ENCODE results near the gene KDM3B. TPM values are rescaled to one million over a fixed set of nuclear protein-coding genes. Genes with fewer than 3 reads are reported as not detected.

Gene KDM3B
- total RNA-seq, 1 donor from 2014 or later = 80.2 TPM

DNA sequence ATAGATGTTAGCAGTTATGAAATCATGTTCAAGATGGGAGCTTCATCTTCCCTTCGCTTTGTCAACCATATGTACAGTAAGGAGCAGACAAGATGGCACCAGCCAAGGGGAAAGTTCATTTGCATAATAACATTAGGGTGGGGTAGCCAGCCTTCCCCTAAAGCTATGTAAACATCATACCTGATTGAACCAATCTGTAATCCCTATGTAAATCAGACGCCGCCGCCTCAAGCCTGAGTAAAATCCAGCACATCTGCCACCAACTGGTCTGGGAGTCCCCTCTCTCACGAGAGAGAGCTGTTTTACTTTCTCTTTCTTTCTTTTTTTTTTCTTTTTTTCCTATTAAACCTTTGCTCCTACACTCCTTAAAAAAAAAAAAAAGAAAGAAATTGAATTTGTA, 55.5 kb downstream of the KDM3B start:
- peak; percentile 31 for DNase-seq

DNA sequence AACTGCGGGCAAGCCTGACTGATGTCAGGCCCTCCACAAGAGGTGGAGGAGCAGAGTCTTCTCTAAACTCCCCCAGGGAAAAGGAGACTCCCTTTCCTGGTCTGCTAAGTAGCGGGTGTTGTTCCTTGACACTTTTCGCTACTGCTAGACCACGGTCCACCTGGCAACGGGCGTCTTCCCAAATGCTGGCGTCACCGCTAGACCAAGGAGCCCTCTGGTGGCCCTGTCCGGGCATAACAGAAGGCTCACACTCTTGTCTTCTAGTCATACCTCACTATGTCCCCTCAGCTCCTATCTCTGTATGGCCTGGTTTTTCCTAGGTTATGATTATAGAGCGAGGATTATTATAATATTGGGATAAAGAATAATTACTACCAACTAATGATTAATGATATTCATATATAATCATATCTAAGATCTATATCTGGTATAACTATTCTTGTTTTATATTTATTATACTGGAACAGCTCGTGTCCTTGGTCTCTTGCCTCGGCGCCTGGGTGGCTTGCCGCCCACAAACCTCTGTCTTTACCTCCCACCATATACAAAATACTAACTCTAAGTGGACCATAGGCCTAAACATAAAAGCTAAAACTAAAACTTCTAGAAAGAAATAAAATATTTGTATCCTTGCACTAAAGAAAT, 58.6 kb downstream of the KDM3B start:
- DNase-seq = peak; percentile 23

DNA sequence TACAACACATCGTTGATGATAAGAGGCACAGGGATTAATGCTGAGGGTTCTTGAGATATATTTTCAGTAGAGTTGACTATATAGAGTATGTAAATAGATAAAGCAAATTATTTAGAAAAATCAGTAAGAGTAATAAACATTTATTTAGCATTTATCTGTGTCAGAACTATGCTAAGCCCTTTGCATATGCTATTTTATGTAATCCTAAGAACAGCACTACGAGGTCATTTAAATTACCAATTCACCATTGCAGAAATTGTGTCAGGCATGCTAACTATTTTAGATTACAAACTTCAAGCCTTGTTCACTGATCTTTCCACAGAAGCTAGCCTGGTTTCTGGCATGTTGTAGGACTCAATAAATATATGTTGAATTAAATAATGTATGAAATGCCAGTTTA, 66.0 kb downstream of the KDM3B start:
- no peak for DNase-seq

DNA sequence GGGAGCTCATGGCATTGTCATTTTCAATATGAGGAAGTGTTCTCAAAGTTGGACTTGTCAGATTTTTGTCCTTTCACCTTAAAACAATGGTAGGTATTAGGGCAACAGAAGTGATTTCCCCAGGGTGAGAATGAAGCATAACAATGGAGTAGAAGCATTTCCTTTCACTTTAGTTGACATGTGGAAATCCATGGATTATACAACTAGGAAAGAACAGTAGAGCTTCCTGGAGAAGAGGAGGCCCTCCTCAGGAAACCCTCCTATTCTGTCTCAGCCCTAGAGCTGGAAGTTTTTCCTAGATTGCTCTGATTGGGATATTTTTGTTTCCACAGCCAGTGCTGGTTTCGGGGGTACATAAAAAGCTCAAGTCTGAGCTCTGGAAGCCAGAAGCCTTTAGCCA, 72.6 kb downstream of the KDM3B start:
- no peak for DNase-seq

DNA sequence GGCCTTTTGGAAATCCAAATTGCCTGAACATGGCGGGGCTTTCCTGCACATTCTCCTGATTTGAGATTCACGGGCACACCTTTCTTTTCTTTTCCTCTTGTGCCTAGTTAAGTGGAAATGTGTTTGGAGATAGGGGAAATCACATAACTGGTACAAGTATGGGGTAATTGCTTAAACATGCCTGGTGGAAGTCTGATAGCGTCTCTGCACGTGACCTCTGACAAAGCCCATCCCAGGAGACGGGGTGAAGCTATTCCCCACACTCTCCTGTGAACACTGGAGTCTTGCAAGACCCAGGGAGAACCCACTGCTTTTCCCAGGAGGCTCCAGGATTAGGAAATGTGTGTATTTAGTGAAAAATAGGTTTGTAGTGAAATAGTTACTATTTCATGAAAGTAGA, 83.5 kb downstream of the KDM3B start:
- DNase-seq = no peak

DNA sequence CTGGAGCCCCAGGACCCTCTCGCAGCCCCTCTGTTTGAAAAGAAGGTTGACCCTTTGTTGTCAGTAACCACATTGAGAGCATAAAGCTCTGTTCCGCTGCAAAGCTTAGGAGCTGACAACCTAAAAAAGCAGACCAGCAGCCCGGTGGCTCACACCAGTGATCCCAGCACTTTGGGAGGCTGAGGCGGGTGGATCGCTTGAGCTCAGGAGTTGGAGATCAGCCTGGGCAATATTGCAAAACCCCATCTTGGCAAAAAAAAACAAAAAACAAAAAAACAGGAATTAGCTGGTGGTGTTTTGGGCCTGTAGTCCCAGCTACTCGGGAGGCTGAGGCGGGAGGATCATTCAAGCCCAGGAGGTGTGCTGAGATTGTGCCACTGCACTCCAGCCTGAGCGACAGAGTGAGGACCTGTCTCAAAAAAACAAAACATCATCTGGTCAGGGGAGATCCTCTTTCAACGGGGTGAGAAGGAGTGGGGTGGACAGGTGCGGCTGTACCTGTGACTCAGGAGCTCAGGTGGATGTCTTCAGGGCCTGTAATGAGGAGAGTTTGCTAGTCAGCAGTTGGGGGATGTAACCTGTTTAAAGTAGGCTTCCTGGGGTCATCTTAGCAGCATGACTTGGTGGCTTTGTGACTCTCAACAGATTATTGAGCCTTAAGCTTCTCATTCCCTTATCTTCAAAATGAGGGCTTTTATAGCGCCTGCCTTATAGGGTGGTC, 85.7 kb downstream of the KDM3B start:
- DNase-seq = no peak

DNA sequence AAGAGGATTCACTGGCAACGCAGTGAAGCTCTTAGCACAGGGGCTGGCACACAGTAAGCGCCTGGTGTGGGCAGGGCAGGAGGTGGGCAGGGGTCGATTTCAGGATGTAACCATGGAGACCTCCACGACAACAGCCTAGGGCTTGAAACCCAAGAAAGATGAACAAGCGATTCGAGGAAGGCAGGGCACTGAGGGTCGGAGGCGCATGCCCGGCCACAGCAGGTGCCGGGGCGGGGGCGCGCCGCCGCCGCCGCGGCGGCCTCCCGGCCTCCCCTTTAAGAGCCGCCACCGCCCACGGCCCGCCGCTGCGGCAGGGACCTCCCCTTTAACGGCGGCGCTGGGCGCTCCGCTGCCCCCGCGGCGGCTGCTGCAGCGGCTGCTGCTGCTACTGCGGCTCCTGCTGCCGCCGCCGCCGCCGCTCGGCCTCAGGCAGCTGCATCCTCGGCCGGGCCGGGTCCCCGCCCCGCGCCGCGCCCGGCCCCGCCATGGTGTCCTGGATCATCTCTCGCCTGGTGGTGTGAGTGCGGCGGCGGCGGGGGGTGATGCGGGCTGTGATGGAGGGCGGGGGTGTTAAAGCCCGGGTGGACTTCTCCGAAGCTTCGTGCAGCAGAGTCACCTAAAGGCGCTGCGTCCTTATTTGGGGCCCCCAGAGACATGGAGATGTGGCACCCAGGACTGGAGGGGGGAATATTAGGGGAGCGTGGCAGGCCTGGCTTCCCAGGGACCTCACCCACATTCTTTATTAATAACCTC, 86.4 kb downstream of the KDM3B start, which contains the start of gene REEP2:
Gene REEP2, plus strand, starts transcription at position 334 of the 753 bp plus-strand sequence. Its CDS starts 152 bp downstream, at position 486.
- peak; percentile 82 for DNase-seq

DNA sequence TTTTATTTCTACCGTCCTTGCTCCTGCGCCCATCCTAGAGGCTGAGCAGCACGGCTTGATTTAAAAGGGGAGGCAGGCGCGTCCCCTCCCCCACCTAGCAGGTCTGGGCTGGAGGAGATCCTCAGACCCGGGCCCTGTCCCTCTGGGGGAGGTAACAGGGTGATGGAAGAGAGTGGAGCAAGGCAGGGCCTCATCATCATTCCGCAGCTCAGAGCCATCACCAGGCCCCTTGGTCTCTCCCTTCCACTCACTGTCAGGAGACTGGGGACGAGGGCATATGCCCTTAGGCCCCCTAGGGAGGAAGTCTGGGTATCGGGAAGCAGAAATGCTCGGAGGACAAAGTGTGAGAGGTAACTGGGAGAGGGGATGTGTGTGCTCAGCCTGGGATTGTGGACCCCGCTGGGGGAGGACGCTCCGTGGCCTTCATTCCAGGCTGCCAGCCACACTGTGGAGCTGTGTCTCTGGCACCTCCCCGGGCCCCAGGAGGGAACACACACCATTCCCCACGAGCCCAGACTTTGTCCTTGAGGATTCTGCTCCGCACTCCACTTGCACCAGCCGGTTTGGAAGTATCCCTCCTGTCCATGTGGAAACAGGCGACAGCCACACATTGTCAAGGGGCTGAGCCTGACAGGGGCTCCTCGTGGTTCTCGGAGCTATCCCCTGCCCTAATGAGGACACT, 87.1 kb downstream of the KDM3B start:
- peak; percentile 26 for DNase-seq

DNA sequence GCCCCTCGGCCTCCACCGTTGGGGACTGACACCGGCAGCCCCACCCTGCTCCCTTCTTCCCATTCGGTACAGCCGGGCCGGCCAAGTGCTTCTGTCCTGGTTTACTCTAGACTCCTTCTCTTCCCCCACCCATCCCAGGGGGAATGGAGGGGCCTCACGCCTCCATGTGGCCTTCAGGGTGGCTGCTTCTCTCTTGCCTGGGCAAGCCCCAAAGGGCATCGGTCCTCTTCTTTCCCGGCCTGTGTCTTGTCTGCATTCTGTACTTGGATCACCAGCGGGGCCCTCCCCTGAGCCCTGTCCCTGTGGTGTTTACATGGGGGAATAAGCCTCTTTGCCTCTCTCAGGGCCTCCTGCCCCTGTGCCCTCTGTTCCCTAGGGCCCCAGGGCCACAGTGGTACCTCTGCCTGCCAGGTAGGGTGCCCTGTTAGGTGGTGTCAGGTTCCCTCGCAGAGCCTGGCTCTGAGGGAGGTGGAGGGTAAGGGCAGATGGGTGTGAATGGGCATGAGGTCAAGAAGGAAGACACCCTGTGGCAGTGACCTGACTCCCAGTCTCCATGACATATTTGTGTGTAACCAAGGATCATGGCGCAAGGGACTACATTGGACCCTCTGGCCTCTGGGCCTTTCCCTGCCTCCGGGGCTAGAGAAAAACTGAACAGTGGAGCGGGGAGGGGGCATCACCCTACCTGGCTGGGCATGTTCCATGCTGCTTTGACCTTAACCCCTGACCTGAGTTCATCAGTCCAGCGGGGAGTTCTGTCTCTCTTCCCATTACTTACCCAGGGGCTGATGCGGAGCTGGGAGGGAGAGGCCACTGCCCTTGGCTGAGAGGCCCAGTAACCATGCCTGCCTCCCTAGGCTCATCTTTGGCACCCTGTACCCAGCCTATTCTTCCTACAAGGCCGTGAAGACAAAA, 87.9 kb downstream of the KDM3B start:
- no peak for DNase-seq

DNA sequence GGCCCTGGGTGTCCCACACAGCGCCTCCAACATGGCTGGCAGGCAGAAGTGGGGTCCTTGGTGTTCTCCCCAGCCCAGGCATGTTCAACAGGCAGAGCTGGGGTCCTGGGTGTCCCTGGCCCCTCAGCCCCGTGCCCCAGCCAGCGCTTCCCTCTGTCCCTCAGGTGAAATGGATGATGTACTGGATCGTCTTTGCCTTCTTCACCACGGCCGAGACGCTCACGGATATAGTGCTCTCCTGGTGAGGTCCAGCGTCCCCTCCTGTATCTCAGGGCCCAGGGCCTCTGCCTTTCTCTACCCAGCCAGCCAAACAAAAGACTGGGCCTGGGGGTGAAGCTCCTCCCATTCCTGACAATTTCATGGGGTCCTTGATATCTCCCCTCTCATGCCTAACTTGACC, 88.7 kb downstream of the KDM3B start:
- no peak for DNase-seq

DNA sequence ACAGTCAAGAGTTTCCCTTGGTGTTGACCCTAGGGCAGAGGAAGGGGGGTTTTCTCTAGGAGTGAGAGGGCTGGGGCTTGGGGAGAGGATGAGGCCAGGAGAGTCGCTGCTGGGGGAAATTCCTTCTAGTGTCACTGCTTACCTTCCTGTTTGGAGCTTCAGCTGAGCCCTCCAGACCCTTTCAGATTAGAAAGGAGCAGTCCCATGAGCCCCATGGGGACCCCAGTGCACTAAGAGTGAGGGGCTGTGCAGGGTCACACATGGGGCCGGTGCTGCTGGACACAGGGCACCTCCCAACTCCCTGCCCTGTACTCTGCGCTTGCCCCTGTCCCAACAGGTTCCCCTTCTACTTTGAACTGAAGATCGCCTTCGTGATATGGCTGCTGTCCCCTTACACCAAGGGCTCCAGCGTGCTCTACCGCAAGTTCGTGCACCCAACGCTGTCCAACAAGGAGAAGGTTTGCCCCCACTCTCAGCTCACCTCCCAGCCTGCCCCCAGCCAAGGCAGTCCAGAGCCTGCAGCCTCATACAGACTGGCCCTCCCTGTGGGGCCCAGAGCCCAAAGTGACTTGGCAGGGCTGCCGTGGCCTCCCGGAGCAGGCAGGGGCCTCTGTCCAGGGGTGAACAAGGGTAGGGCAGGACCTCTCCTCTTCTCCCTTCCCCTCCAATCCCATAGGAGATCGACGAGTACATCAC, 91.7 kb downstream of the KDM3B start:
- no peak for DNase-seq

DNA sequence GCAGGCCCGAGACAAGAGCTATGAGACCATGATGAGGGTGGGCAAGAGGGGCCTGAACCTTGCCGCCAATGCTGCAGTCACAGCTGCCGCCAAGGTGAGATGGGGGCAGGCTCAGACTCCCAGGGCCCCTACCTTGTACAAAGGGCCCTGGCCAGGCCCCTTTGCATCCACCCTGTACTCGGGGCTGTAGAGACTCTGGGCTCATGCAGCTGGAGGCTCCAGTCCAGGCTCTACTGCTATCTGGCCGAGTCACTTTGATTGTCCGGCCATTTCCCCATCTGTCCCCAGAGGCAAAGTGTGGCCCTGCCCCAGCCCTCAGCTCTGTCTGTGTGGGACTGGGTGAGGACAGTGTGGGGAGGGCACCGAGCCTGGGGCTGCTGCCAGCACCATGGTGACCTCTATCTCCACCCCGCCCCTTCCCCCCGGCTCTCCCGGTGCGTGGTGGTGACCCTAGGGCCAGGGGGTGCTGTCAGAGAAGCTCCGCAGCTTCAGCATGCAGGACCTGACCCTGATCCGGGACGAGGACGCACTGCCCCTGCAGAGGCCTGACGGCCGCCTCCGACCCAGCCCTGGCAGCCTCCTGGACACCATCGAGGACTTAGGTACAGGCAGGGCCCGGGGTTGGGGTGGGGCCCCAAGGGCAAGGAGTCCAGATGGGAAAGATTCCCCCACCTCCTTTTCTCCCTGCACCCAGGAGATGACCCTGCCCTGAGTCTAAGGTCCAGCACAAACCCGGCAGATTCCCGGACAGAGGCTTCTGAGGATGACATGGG, 92.5 kb downstream of the KDM3B start:
- no peak for DNase-seq

DNA sequence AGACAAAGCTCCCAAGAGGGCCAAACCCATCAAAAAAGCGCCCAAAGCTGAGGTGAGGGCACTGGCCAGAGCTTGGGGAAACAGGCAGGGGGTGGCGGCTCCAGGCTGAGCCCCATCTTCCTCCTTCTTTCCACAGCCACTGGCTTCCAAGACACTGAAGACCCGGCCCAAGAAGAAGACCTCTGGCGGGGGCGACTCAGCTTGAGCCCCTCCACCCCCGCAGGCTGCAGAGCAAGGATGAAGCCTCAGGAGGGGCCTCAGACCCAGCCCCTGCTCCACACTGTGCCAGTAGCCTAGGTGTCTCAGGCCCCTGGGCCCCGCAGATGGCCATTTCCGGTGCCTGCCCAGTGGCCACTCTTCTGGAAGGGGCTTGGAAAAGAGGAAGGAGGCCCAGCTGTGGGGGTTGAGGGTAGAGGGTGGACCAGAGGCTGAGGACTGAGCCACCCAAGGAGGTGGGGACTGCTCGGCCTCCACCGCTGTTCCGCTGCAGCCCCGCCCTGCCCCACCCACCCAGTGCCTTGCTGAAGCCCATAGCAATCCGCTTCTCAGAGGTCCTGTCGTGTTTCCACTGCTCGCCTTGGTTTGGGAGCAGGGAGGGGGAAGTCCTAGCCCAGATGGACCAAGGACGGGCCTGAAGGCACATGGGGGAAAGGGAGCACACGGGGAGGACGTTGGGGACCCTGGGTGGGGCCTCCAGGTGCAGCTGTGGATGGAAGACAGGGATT, 93.2 kb downstream of the KDM3B start:
- no peak for DNase-seq

DNA sequence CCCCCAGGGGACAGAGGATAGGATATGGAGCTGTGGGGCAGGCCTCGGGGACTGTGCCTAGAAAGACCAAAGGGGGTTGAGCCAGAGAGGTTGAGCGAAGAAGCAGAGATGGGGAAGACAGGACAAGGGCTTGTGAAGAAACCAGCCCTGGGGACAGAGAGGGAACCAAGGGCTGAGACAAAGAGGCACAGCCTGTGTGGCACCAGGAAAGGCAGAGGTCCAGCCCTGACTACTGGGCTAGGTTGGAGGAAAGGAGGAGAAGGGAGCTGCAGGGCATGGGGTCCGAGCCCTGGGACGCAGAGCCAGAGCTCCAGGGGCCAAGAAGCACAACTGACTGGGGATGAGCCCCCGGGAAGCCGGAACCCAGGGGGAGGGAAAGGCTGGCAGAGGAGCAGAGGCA, 95.6 kb downstream of the KDM3B start:
- DNase-seq = no peak

DNA sequence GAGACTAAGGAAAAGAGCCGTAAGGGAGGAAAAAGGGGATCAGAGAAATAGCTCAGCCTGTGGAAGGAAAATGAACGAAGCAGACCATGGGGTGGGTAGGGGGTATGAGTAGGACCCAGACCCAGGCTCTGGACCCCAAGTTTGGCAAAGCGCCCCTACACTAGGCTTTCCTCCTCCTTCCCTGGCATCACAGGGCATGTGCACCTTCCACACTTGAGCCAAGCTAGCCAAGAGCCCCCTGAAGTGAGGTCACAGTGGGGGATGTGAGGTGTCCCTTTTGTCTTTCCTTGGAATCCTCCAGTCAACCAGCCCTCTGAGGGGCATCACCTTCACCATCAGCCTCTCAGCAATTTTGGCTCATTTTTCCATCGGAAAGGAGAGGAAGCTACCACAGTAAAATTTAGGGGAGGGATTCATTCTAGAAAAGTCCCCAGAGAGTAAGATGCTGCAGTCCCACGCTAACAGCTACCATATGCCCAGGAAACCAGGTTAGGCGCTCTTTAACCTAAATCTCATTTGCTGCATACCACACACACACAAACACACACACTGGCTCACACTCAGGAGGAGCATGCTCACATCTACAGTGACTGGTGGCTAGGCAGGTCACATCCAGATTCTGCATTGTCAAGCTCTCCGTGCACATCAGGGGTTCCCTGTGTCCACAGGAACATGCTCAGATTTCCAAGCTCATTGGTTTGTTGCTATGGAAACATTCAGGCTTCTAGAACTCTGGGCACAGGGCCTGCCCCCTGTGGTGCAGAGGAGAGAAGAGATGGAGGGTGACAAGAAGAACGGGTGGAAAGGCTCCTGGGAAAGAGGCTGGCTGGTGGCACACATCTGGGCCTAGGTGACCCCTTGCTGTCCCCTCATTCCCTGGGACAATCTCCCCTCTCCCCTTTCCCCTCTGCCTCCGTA, 96.3 kb downstream of the KDM3B start:
- DNase-seq = no peak

DNA sequence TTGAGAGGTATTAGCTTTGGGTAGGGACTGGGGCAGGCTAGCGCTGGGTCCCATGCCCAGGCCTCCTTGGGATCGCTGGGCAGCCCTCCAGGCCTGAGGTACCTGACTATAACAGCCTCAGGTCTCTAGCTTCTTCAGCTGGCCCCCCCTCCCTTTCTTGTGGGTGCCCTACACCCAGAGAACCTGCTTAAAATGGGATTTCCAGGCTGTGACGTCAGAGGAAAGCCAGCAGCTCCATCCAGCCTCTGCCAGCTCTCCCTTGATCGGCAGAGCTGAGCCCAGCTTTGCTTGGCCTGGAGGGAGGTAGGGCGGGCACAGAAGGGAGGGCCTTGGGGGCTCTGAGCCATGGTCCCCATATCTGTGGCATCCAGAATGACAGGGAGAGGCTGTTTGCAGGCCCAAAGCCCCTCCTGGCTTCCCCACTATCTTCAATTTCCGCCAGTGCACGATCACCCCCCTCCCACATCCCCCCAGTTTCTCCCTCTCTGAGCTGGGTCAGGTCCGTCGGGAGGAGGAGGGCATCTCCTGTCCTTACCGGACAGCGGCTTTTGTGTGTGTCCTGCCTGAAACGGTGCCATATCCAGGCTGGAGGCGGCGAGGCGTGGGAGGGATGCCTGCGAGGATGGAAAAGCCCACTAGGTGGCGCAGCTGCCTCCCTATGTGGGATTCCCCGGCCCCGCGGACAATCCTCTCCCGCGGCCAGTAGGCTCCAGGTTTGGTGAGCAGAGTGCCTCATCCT, 97.2 kb downstream of the KDM3B start:
- peak; percentile 93 for DNase-seq

DNA sequence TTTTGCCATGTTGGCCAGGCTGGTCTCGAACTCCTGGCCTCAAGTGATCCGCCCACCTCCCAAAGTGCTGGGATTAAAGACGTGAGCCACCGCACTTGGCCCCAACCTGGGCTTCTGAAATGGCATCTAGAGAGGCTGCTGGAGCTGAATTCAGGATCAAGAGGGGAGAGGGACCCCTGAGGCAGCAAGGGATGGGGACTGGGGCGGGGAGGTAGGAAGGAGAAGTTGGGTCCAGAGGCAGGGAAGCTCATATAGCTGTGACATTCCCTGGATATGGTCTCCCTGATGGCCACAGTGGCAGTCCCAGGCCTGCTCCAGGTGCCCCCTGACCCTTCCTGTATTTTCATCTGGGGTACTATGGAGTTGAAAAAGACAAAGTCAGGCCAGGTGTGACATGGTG, 98.5 kb downstream of the KDM3B start:
- DNase-seq = no peak

DNA sequence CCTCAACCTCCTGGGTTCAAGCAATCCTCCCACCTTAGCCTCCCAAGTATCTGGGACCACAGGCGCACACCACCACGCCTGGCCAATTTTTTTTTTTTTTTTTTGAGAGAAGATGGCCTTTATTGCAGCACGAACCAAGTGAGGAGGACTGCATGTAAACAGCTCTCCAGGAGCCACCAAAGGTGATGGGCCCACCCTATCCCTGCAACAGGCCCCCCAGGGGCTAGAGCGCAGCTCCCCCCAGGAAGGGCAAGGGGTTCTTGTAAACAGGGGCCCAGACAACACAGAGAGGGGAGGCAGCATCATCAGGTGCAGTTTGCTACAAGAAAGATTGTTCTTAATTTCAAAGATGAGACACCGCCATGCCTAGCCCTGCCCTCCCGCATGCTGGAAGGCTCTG, 100.2 kb downstream of the KDM3B start:
- no peak for DNase-seq

All from tongue (tissue), 2 donors.